ENCODE data around the gene RCC2. TPM values are rescaled to one million over a fixed set of nuclear protein-coding genes. Genes with fewer than 3 reads are reported as not detected.
A peak's percentile ranks its signal among the peaks of the same experiment; 100 is the strongest.

RCC2 gene
- total and polyA plus RNA-seq, 2 donors from 2014 or later = 16.1 to 46.8 TPM

DNA sequence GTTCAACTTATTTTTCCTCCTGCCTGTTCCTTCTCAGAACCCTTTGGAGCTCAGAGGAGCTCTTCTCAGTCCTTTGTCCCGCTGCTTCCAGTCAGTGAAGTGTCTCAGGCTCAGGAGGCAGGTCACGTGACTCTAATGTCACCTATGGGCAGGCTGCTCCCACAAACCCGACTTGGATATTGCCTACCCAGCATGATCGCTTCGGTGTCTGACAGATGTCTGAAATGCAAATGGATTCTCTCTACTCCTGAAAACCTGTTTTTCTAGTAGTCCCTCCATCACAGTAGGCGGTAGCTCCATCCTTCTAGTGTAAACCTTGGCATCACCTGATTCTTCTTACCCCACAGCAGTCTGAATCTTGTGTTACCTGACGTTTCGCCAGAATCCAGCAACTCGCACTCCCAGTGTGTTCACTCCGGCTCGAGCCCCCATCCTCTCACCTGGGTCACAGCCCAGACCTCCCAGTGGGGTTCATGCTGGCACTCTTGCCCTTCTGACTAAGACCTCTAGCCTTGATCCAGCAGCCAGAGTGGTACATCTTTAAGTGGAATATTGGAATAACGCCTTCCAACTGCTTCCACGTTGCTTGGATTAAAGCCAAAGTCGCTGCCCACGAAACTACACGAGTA, 62.0 kb downstream of the RCC2 start:
- FAIRE-seq (no peak), DNase-seq (peak in 2 of 5 donors; percentile 24 to 31)
- no peaks in the 10 kb centered on the region for H3K27me3 ChIP-seq (ENCODE audit: control insufficient read depth, insufficient read depth, low read length)
- H3K4me3 ChIP-seq (ENCODE audit: low read length in 3 of 3) = no peak overlapping the region
- H3K9me3 ChIP-seq (ENCODE audit: control insufficient read depth in 2 of 3, insufficient read depth in 1 of 3, low read length in 3 of 3) = no peaks in the 10 kb centered on the region
- H3K27ac ChIP-seq (ENCODE audit: low read depth in 2 of 2, low read length in 2 of 2) = no peak overlapping the region
- intact Hi-C loops (cut with DNase I) = no loop called here
- TF ChIP-seq, protein P1, sequence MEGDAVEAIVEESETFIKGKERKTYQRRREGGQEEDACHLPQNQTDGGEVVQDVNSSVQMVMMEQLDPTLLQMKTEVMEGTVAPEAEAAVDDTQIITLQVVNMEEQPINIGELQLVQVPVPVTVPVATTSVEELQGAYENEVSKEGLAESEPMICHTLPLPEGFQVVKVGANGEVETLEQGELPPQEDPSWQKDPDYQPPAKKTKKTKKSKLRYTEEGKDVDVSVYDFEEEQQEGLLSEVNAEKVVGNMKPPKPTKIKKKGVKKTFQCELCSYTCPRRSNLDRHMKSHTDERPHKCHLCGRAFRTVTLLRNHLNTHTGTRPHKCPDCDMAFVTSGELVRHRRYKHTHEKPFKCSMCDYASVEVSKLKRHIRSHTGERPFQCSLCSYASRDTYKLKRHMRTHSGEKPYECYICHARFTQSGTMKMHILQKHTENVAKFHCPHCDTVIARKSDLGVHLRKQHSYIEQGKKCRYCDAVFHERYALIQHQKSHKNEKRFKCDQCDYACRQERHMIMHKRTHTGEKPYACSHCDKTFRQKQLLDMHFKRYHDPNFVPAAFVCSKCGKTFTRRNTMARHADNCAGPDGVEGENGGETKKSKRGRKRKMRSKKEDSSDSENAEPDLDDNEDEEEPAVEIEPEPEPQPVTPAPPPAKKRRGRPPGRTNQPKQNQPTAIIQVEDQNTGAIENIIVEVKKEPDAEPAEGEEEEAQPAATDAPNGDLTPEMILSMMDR (IDR thresholded peaks at IDR 0.05; ENCODE audit: borderline replicate concordance, extremely low read depth, insufficient read depth) = no peak
- H3K4me1 ChIP-seq (ENCODE audit: control insufficient read depth in 2 of 3, insufficient read depth in 2 of 3, low read depth in 1 of 3, low read length in 3 of 3) = no peaks in the 10 kb centered on the region
- no peak overlapping the region for H3K9ac ChIP-seq (ENCODE audit: low read length in 3 of 3)
- H3K36me3 ChIP-seq (ENCODE audit: control insufficient read depth in 2 of 3, insufficient read depth in 3 of 3, low read length in 3 of 3) = no peaks in the 10 kb centered on the region

DNA sequence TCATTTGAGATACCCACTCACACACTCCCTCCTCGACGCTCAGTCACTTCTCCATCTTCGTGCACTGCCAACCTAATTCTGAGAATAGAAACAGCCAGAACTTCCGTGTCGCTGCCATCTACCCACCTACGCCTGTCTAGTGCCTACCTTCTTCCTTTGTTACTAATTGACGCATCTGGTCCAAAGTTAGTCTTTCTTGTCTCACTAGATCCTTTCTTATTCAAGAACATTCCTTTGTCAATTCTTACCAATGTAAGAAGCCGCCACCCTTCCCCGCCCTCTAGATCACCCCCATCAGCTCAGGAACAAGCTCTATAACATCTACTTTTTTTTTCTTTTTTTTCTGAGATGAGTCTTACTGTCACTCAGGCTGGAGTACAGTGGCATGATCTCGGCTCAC, 63.8 kb downstream of the RCC2 start:
- Histone ChIP-seq H3K9ac (ENCODE audit: low read length in 3 of 3) (no peak overlapping the region), H3K36me3 (ENCODE audit: control insufficient read depth in 2 of 3, insufficient read depth in 3 of 3, low read length in 3 of 3) (no peaks in the 10 kb centered on the region), H3K4me3 (ENCODE audit: low read length in 3 of 3) (no peak overlapping the region), H3K9me3 (ENCODE audit: control insufficient read depth in 2 of 3, insufficient read depth in 1 of 3, low read length in 3 of 3) (no peaks in the 10 kb centered on the region), H3K27ac (ENCODE audit: low read depth in 2 of 2, low read length in 2 of 2) (no peak overlapping the region), H3K4me1 (ENCODE audit: control insufficient read depth in 2 of 3, insufficient read depth in 2 of 3, low read depth in 1 of 3, low read length in 3 of 3) (no peaks in the 10 kb centered on the region), H3K27me3 (ENCODE audit: control insufficient read depth, insufficient read depth, low read length) (no peaks in the 10 kb centered on the region)
- no peak for DNase-seq
- intact Hi-C loops (cut with DNase I) = no loop called here
- FAIRE-seq = no peak
- TF ChIP-seq, protein P1 (IDR thresholded peaks at IDR 0.05; ENCODE audit: borderline replicate concordance, extremely low read depth, insufficient read depth) = no peak

DNA sequence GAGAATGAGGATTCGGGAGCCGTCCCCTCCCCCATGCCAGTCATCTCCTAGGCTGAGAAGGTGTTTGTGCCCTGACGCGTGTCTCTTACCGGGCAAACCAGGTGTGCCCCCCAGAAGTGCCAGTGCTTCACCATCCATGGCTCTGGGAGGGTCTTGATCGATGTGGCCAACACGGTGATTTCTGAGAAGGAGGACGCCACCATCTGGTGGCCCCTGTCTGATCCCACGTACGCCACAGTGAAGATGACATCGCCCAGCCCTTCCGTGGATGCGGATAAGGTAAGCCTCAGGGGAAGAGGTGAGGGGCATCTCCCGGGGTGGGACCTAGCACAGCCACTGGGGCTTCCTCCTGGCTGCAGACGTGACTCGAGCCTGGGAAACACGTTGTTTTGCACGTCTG, 66.5 kb downstream of the RCC2 start:
- DNase-seq (no peak), FAIRE-seq (no peak)
- no peaks in the 10 kb centered on the region for H3K4me1 ChIP-seq (ENCODE audit: control insufficient read depth in 2 of 3, insufficient read depth in 2 of 3, low read depth in 1 of 3, low read length in 3 of 3)
- H3K9me3 ChIP-seq (ENCODE audit: control insufficient read depth in 2 of 3, insufficient read depth in 1 of 3, low read length in 3 of 3) = no peaks in the 10 kb centered on the region
- TF ChIP-seq, protein P1 (IDR thresholded peaks at IDR 0.05; ENCODE audit: borderline replicate concordance, extremely low read depth, insufficient read depth) = no peak
- no peaks in the 10 kb centered on the region for H3K27me3 ChIP-seq (ENCODE audit: control insufficient read depth, insufficient read depth, low read length)
- no peak overlapping the region for H3K27ac ChIP-seq (ENCODE audit: low read depth in 2 of 2, low read length in 2 of 2)
- no peak overlapping the region for H3K9ac ChIP-seq (ENCODE audit: low read length in 3 of 3)
- no peaks in the 10 kb centered on the region for H3K36me3 ChIP-seq (ENCODE audit: control insufficient read depth in 2 of 3, insufficient read depth in 3 of 3, low read length in 3 of 3)
- intact Hi-C loops (cut with DNase I) = no loop called here
- no peak overlapping the region for H3K4me3 ChIP-seq (ENCODE audit: low read length in 3 of 3)

DNA sequence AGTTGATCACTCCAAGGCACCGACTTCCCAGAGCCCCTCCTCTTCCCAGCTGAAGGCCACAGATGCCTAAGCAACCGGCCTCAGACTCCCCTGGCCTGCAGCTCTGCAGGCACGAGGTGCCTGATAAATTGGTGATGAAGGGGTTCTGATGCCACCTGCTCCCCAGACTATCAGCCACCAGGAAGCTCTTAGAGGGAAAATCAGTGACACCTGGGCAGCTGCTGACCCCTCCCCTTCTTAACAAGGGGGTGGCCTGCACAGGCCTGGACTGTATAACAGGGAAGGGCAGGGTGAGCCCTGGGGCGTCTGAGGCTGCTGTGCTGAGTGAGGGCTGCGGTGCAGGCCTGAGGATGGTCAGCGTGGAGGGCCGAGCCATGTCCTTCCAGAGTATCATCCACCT, 67.6 kb downstream of the RCC2 start, which contains the start of gene PADI6:
Gene PADI6 (plus strand): TSS at position 301 of the 400 bp plus-strand sequence. CDS start 50 bp downstream, at position 351.
- FAIRE-seq (no peak), DNase-seq (no peak)
- no peak within 1 kb of the TSS for H3K27ac ChIP-seq (ENCODE audit: low read depth in 2 of 2, low read length in 2 of 2)
- no peaks in the 10 kb centered on the region for H3K9me3 ChIP-seq (ENCODE audit: control insufficient read depth in 2 of 3, insufficient read depth in 1 of 3, low read length in 3 of 3)
- H3K4me1 ChIP-seq (ENCODE audit: control insufficient read depth in 2 of 3, insufficient read depth in 2 of 3, low read depth in 1 of 3, low read length in 3 of 3) = no peaks in the 10 kb centered on the region
- TF ChIP-seq, protein P1 (IDR thresholded peaks at IDR 0.05; ENCODE audit: borderline replicate concordance, extremely low read depth, insufficient read depth) = no peak
- H3K36me3 ChIP-seq (ENCODE audit: control insufficient read depth in 2 of 3, insufficient read depth in 3 of 3, low read length in 3 of 3) = no peaks in the 10 kb centered on the region
- H3K27me3 ChIP-seq (ENCODE audit: control insufficient read depth, insufficient read depth, low read length) = no peaks in the 10 kb centered on the region
- intact Hi-C loops (cut with DNase I) = no loop called here
- H3K4me3 ChIP-seq (ENCODE audit: low read length in 3 of 3) = no peak within 1 kb of the TSS
- H3K9ac ChIP-seq (ENCODE audit: low read length in 3 of 3) = no peak within 1 kb of the TSS

Data from kidney (tissue), 14 donors.